Measurements from ENCODE around the gene RMND5A.
A peak's percentile ranks its signal among the peaks of the same experiment; 100 is the strongest.

RMND5A gene

DNA sequence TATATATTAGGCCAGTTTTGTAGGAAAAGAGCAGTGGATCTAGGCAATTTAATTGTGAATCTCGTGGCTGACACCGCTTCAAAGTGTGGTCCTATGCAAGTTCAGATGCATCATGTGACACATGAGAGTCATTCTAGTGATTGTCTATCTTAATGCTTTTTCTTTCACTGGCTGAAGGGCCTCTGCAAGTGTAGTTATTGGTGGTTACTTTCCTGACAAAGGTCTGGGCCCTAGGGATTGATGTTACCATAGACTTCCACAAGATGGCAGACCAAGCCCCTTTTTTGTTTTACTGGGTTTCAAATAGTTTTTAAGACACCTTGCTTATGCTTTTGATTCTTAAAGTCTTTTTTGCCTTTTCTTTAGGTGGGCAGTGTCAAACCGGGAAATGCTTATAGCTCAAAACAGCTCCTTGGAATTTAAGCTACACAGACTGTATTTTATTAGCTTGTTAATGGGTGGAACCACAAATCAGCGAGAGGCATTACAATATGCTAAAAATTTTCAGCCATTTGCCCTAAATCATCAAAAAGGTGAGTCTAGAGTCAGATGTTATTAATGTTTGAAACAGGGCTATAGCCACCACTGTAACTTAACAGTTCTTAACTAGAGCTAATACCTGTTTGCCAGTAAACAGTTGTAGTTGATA lies 44.7 kb downstream of the RMND5A start:
- DNase-seq (ENCODE audit: low read depth in 2 of 3, low spot score in 2 of 3) = no peak

DNA sequence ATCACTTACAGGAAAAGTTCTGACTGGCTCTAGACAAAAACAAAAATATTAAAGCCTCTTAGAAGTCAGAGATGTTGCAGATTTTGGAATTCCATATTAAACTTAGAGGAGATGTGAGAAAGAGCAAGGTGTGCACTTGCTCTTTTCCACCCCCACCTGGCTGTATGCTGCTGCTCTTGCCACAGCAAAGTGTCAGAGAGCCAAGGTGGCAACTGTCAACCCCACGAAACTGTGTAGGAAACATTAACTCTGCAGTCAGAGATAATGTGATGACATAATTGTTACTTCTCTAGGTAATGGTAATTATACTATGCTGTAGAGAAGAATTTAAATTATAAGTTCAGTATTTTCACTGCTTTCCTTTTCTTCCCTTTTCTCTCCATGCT lies 45.2 kb downstream of the RMND5A start:
- DNase-seq (ENCODE audit: low read depth in 2 of 3, low spot score in 2 of 3) = no peak

- DNase-seq (ENCODE audit: low read depth in 2 of 3, low spot score in 2 of 3) = no peak
These were observed 48.3 kb downstream of the RMND5A start for GRCh38 chr2:86768189-86768949.

- no peak for DNase-seq (ENCODE audit: low read depth in 2 of 3, low spot score in 2 of 3)
These were observed 49.7 kb downstream of the RMND5A start for GRCh38 chr2:86769838-86770237.

DNA sequence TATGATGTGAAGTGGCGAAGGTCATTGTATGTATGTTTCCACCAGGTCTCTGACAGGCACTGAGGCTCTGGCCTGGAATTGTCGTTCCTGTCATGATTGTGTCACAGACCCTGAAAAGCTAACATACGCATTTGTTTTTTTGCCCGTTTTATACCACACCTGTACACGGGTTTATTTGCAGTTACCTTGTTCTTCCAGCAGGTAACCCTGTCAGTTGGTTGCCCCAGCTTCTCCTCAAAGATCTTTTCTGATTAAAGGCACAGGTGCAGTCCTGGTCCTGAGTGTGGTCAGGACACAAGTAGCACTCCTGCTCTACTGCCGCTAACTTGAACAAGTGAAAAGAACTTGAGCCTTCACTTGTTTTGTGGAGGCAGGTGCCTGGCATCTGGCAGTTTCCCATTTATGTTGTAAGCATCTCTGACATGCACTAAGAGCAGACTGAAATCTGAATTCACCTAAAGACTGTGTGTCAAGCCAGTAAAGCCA lies 50.8 kb downstream of the RMND5A start:
- no peak for DNase-seq (ENCODE audit: low read depth in 2 of 3, low spot score in 2 of 3)

DNA sequence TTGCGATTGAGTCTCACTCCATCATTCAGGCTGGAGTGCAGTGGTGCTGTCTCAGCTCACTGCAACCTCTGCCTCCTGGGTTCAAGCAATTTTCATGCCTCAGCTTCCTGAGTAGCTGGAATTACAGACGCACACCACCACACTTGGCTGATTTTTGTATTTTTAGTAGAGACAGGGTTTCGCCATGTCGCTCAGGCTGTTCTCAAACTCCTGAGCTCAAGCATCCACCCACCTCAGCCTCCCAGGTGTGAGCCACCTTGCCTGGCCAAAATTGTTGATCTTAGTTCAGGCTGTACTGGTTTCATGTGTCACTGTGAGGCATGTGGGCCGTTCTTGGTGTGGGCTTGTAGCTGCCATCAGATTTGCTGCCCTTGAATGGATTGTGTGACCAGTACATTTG lies 52.5 kb downstream of the RMND5A start:
- no peak for DNase-seq (ENCODE audit: low read depth in 2 of 3, low spot score in 2 of 3)

DNA sequence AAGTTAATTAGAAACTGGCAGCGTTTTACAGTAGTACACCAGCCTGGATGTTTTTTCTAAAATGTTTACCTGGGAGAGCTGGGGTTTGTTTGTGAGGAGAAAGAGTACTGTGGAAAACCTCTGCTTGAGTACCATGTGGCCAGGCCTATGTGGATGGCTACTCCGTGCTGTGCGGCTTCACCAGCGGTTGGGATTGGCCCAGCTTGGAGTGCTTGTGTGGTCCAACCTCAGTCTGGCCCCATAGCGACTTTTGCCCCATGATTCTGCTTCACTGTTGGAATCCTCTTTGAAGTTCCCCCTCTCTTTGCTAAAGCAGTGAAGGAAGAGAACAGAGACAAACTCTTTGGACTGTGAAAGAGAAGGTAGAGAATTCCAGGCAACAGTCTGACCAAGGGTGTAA lies 54.8 kb downstream of the RMND5A start:
- DNase-seq (ENCODE audit: low read depth in 2 of 3, low spot score in 2 of 3) = no peak

DNA sequence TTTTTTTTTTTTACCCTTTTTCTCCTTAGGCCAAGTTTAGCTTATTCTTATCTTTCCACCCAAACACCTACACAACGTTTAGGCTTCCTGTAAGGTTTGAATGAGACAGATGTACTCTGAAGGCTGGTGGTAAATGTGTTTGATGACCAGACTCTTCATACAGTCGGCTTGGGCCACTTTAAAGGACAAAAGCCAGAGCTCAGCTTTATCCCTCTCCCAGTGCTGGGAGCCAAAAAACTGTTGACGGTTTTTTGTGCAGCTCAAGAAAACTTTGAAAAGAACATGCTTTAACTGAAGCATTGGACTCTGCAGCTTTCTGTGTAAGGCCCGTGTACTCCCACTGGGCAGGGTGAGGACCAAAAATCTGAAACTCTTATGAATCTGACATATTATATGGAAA lies 55.2 kb downstream of the RMND5A start:
- DNase-seq (ENCODE audit: low read depth in 2 of 3, low spot score in 2 of 3) = no peak

DNA sequence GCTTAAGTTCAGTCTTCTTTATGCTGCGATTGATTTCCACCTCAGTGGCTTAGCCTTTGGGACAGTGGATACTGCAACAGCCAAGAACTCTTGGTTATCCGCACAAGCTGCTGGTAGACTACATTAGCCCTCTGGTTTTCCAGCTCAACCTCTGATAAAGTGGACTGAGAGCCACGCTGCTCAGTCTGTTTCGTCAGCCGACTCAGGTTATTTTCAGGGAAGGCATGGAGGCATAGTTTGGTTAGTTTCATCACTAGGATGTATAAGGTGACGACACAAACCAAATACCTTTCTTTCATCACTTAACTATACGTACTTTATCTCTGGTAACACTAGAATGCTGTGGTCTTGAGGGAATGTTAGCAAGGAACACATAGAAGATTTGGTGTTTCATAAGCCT lies 56.4 kb downstream of the RMND5A start:
- DNase-seq (ENCODE audit: low read depth in 2 of 3, low spot score in 2 of 3) = no peak

DNA sequence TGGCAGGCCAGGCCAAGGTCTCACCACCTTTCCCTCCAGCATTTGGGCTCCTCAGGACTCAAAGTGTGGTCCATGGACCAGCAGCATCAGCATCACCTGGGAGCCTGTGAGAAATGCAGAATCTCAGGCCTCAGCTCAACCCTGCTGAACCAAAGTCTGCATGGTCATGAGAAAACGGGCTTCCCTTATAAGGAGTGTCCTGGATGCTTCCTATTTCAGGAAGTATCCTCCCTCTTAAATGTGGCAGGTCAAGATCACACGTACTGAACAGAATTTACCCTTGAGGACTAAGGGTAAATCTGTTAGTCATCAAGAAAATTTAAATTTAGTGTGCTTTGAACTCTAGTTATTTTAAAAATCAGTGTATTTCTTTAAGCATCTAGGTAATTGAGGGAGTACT lies 58.9 kb downstream of the RMND5A start:
- no peak for DNase-seq (ENCODE audit: low read depth in 2 of 3, low spot score in 2 of 3)

DNA sequence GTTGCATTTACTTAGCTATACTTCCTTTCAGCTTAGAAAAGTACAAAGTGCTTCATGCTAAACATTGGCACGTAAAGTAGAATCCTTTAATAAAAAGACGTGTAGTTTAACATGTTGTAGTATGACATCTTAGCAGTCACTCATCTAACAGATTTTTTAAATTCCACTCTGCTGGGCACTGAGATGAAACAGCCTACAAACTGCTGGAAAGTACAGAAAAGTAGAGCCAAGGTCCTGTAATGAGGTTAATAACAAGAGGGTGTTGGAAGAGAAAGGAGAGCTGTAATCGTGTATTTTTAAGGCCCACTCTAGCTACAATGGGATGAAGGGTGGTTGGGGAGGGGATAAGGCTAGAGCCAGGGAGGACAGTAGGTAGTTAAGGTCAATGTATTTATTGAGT lies 59.9 kb downstream of the RMND5A start:
- DNase-seq (ENCODE audit: low read depth in 2 of 3, low spot score in 2 of 3) = no peak

DNA sequence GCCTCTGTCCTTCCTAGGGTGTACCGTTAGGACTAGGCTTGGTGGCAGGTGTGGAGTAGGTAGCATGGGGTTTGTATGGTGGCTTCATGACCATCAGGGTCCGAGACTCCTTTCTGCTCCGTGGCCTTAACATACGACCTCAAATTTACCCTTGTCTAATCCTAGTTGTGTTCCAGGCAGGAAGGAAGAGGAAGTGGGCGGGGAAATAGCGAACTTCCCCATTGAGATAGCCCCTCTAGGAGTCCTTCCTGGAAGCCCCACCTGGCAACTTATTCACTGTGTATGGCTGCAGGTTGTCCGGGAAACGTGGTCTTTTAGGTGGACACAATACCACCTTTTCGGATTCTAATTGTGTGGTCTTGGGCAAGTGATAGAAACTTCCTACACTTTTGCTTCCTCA lies 61.3 kb downstream of the RMND5A start:
- no peak for DNase-seq (ENCODE audit: low read depth in 2 of 3, low spot score in 2 of 3)

DNA sequence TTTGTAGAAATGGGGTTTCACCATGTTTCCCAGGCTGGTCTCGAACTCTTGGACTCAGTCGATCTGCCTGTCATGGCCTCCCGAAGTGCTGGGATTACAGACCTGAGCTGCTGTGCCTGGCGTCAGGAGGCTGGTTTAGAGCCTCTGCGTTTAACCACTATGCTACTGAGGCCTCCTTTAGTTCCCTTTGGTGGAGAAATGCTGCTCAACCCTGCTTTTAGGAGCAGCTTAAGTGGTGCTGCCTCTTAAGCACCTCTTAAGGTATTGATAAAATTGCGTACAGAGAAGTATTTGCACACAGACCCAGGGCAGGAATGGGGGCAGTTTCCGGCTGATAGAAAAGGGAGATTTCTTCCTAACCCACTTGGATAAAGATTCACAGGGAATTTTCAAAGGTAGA lies 62.7 kb downstream of the RMND5A start:
- DNase-seq (ENCODE audit: low read depth in 2 of 3, low spot score in 2 of 3) = no peak

DNA sequence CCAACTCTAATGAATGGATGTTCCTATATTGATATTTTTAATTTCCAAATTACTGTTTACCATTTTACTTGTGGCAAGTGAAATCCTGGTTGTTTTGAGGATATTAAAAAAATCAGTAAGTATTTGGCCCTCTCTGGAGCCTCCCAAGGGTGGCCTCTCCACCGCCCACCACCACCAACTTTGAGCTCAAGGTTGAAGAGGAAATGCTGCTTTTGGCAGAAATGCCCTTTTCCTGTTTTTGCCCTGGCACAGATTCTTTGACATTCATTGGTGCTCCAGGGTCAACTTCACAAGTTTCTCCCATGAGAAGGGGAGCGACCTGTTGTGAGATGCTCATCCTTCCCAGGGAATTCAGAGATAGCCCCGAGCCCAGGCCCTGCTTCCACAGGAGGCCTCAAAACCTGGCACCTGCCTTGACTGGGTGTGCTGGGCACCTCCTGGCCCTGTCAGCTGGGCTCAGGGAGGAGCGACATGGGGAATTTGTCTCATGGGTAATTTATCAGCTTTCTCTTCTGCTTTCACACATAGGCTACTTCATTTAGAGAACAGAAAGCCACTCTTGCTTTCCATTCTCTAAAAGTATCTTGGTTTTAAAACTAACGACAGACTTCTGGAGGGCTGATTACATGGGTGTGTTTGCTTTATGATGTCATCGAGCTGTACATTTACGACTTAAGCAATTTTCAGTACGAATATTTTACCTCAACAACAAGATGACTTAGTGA lies 63.7 kb downstream of the RMND5A start:
- DNase-seq (ENCODE audit: low read depth in 2 of 3, low spot score in 2 of 3) = no peak

GRCh38 chr2:86785456-86785855 lies 65.4 kb downstream of the RMND5A start:
- DNase-seq (ENCODE audit: low read depth in 2 of 3, low spot score in 2 of 3) = peak in 1 of 3 experiments; percentile 57

- DNase-seq (ENCODE audit: low read depth in 2 of 3, low spot score in 2 of 3) = peak in 2 of 3 experiments; percentile 45 to 47
These were observed 66.0 kb downstream of the RMND5A start for GRCh38 chr2:86786001-86786536.

- no peak for DNase-seq (ENCODE audit: low read depth in 2 of 3, low spot score in 2 of 3)
These were observed 67.6 kb downstream of the RMND5A start for GRCh38 chr2:86787736-86788135.

DNA sequence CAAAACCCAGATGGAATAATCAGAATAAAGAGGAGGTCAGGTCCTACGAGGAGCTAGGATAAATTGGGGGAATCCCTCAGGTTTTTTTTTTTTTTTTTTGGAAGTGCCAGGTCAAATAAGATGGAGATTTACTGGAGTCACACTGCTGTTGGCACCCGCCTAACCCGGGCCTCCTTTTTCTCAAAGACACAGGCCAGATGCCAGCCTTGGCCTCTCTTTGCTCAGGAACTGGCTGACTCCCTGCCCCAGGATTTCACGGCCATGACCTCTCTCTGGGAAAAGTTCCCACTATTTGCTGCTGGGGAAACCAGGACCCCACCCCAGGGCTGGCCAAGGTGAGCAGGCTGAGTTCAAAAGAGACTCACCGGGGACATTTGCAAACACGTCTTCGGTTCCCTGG lies 68.1 kb downstream of the RMND5A start:
- no peak for DNase-seq (ENCODE audit: low read depth in 2 of 3, low spot score in 2 of 3)

DNA sequence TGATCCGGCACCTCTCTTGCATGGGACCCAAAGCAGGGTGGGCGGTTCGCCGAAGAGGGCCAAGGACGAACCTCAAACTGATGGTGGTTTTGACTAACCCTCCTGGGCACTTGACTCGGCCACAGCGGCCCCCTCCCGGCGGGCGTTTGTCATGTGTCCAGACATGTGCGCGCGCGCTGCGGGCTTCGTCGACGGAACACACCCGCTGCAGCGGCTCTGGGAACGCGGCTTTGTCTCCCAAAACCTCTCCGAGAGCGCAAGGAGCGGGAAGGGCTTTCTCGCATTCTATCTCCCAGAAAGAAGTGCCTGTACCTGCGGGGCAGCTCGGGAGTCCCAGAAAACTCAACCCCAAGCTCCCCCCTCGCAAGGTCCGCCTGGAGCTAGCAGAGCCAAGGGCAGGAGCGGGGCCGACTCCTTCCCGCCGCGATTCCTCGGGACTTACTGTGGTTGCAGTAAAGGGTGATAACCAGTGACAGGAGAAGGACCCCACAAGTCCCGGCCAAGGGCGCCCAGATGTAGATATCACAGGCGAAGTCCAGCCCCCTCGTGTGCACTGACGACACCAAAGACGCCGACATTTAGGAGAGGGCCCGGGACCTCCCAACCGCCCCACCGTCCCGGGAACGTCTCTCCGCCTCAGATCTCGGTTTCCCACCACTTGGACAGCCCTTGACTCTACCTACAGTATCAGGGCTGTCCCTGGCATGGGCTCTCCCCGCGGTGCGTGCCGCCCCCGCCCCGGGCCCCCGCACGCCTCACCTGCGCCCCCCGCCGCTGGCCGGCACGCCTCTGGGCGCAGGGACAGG lies 69.0 kb downstream of the RMND5A start:
- peak in 2 of 3 experiments; percentile 35 to 43 for DNase-seq (ENCODE audit: low read depth in 2 of 3, low spot score in 2 of 3)

GRCh38 chr2:86789687-86790133 lies 69.6 kb downstream of the RMND5A start:
- DNase-seq (ENCODE audit: low read depth in 2 of 3, low spot score in 2 of 3) = no peak

DNA sequence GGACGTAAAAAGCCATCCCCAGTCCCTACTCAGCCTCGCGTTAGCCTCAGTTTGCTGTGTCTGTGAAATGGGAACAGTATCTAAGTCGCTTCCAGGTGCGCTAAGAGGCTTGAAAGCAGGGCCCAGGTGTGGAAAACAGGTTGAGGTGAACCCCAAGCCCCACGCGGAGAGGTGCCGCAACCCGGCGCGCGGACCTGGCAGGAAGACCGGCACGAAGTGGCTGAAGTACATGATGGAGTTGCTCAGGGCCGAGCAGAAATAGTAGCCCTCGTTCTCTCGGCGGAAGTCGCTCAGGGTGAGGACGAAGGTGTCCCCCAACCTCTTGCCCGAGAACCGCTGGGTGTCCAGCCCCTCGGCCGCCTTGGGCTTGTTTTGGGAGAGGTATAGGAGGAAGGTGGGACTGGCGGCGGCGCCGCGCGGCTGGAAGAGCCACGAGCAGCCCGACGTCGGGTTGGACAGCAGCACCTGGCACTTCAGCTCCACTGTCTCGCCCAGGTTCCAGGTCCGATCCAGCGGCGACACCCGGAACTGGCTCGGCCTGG lies 70.1 kb downstream of the RMND5A start:
- peak in 1 of 3 experiments; percentile 41 for DNase-seq (ENCODE audit: low read depth in 2 of 3, low spot score in 2 of 3)
